ENCODE measurements around the gene GID8. TPM values are rescaled to one million over a fixed set of nuclear protein-coding genes. Genes with fewer than 3 reads are reported as not detected.
A peak's percentile ranks its signal among the peaks of the same experiment; 100 is the strongest.

GID8 gene
- total and polyA plus RNA-seq, 9 of the 15 experiments (the other 6 are each of a cell fraction or from before 2014, with no cell fraction given), result 7.5 to 31.6 (median 22.2) TPM

DNA sequence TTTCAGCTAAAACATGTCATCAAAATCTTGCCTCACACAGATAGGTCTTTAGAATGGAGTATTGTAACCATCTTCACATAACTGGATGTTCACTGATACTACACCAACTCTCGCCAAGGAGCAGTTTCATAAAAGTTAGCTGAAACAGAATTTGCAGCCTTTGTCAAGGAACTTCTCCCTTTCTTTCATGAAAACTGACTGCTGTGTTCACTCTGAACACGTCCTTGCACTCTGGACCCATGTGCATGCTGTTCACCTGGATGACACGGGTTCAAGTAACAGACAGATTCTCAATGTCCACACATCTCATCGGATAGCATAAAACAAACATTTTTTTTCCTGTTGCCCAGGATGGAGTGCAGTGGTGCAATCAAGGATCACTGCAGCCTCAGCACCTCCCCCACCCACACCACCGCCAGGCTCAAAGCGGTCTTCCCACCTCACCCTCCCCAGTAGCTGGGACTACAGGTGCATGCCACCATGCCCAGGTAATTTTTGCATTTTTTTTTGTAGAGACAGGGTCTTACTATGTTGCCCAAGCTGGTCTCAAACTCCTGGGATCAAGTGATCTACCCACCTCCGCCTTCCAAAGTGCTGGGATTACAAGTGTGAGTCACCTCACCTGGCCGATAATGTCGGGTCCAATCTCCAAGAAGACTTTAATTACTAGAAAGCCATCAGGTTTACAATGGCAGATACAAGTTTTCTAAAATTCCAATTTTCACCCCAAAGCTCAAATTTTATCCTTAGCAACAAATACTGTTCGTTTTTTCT lies 21.1 kb upstream of the GID8 start:
- FAIRE-seq, result no peak
- BruUV-seq (replicated peaks), result TSS peak; percentile 5

More for the DNA sequence above, 21.1 kb upstream of the GID8 start:
- Histone ChIP-seq H3K4me1 (replicated peaks in 1 of 2; ENCODE audit: control insufficient read depth in 2 of 2, insufficient read depth in 2 of 2, low read length in 2 of 2) (peaks cover 20 to 32% of the 10 kb centered on the region in 2 experiments; a peak in 3 of 5 replicates), H3K27ac (ENCODE audit: extremely low read depth, low read depth, low read length) (no peak overlapping the region), H3K27me3 (ENCODE audit: control insufficient read depth in 2 of 2, insufficient read depth in 2 of 2, low read length in 2 of 2) (no peaks in the 10 kb centered on the region), H3K4me3 (no peak overlapping the region), H3K9me1 (ENCODE audit: control insufficient read depth, insufficient read depth, low read length) (peaks cover 12% of the 10 kb centered on the region), H3K9ac (ENCODE audit: insufficient read depth in 1 of 2, low read depth in 2 of 2, low read length in 2 of 2) (no peak overlapping the region; a peak in 1 of 4 replicates), H3K9me3 (replicated peaks; ENCODE audit: control insufficient read depth, insufficient read depth, low read depth, low read length) (no peaks in the 10 kb centered on the region), H3K4me2 (ENCODE audit: insufficient read depth, low read length) (peak overlapping the region; percentile 23; the same call in 1 of the 2 replicates), H3K79me2 (ENCODE audit: control insufficient read depth, insufficient read depth, low read length) (peaks cover 99% of the 10 kb centered on the region), H3K36me3 (ENCODE audit: control insufficient read depth, insufficient read depth, low read length) (peaks cover 32% of the 10 kb centered on the region), H2AFZ (ENCODE audit: low read depth, low read length) (no peak overlapping the region), H4K20me1 (replicated peaks; ENCODE audit: control insufficient read depth, insufficient read depth, low read length) (peaks cover 64% of the 10 kb centered on the region)
- ATAC-seq (no peak), DNase-seq (ENCODE audit: extremely low read depth in 1 of 4, low spot score in 3 of 4) (no peak)
- TF ChIP-seq BRD9 (IDR thresholded peaks at IDR 0.05; ENCODE audit: low read depth, partially characterized antibody) (no peak), GATAD2A (IDR thresholded peaks at IDR 0.05) (no peak), ZNF311 (CRISPR knock-in tag; IDR thresholded peaks at IDR 0.05) (no peak), DPF2 (IDR thresholded peaks at IDR 0.05) (0 out of 2 replicates have a peak, but pooled peaks have one; percentile 17)
- TF ChIP-seq, protein P1, sequence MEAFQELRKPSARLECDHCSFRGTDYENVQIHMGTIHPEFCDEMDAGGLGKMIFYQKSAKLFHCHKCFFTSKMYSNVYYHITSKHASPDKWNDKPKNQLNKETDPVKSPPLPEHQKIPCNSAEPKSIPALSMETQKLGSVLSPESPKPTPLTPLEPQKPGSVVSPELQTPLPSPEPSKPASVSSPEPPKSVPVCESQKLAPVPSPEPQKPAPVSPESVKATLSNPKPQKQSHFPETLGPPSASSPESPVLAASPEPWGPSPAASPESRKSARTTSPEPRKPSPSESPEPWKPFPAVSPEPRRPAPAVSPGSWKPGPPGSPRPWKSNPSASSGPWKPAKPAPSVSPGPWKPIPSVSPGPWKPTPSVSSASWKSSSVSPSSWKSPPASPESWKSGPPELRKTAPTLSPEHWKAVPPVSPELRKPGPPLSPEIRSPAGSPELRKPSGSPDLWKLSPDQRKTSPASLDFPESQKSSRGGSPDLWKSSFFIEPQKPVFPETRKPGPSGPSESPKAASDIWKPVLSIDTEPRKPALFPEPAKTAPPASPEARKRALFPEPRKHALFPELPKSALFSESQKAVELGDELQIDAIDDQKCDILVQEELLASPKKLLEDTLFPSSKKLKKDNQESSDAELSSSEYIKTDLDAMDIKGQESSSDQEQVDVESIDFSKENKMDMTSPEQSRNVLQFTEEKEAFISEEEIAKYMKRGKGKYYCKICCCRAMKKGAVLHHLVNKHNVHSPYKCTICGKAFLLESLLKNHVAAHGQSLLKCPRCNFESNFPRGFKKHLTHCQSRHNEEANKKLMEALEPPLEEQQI (IDR thresholded peaks at IDR 0.05), result no peak
- intact Hi-C loops (cut with micrococcal nuclease), result no loop called here
- POLR2A ChIA-PET, result interaction anchor here (0.9 to 6.5 kb wide), 8 partner anchors 8 to 42 kb away, joined by 3 to 45 read pairs (median 4); partner anchors contain the start of genes DIDO1 and GID8
- 54% methylated on average over 10 of the region's 10 CpGs for WGBS (ENCODE audit: insufficient coverage, low coverage, missing lambda C conversion rate)
- in situ Hi-C loops (cut with MboI), result no loop called here
- CTCF ChIA-PET (ENCODE audit: low intra/inter-chr PET ratio), result no interaction called here
